HG03575 (cell line): Measurements from ENCODE around the gene TEX28.
"Not testable (repeated sequence)": the region's sequence is repeated elsewhere in the genome, so short reads cannot be mapped to it uniquely, and the experiment has no call there.

Experiments used
- ATAC-seq: cut with Tn5 transposase; IDR thresholded peaks from one replicate; pipeline ENCODE4 v1.9.1; 2021; ENCODE audit not compliant: unreplicated experiment, insufficient number of reproducible peaks, low FRiP score; ENCODE audit errors: extremely low read depth

TEX28 gene

GRCh38 chrX:154294791-154295574 lies at the start of gene TEX28:
Gene TEX28, minus strand, starts transcription at chrX:154295124. Its CDS starts 3,007 bp downstream, at chrX:154292117.
- no peak for ATAC-seq

GRCh38 chrX:154343620-154344019 lies 48.7 kb upstream of the TEX28 start:
- ATAC-seq, result not testable (repeated sequence)

- ATAC-seq, result not testable (repeated sequence)
Measured at GRCh38 chrX:154343063-154343462, 48.1 kb upstream of the TEX28 start.

GRCh38 chrX:154341399-154342298 lies 46.7 kb upstream of the TEX28 start:
- peak; percentile 38 for ATAC-seq

- ATAC-seq, result no peak
Measured at GRCh38 chrX:154334496-154334895, 39.6 kb upstream of the TEX28 start.

- ATAC-seq, result no peak
Measured at GRCh38 chrX:154333837-154334271, 38.9 kb upstream of the TEX28 start.

GRCh38 chrX:154333116-154333515 lies 38.2 kb upstream of the TEX28 start:
- no peak for ATAC-seq

GRCh38 chrX:154332561-154332960 lies 37.6 kb upstream of the TEX28 start:
- ATAC-seq, result no peak

GRCh38 chrX:154329294-154329693 lies 34.4 kb upstream of the TEX28 start:
- no peak for ATAC-seq

- ATAC-seq, result no peak
Measured at GRCh38 chrX:154328646-154329045, 33.7 kb upstream of the TEX28 start.

- ATAC-seq, result no peak
Measured at GRCh38 chrX:154327038-154327820, 32.3 kb upstream of the TEX28 start.

- no peak for ATAC-seq
Measured at GRCh38 chrX:154325541-154325940, 30.6 kb upstream of the TEX28 start.

- no peak for ATAC-seq
Measured at GRCh38 chrX:154323537-154323936, 28.6 kb upstream of the TEX28 start.

GRCh38 chrX:154322890-154323289 lies 28.0 kb upstream of the TEX28 start:
- no peak for ATAC-seq

GRCh38 chrX:154321594-154321993 lies 26.7 kb upstream of the TEX28 start:
- no peak for ATAC-seq

- no peak for ATAC-seq
Measured at GRCh38 chrX:154321152-154321551, 26.2 kb upstream of the TEX28 start.

GRCh38 chrX:154320406-154320805 lies 25.5 kb upstream of the TEX28 start:
- no peak for ATAC-seq

GRCh38 chrX:154317391-154317995 lies 22.6 kb upstream of the TEX28 start:
- ATAC-seq, result no peak

GRCh38 chrX:154315416-154315815 lies 20.5 kb upstream of the TEX28 start:
- ATAC-seq, result no peak
